ENCODE measurements around the gene AQR.
A peak's percentile ranks its signal among the peaks of the same experiment; 100 is the strongest.

AQR gene

DNA sequence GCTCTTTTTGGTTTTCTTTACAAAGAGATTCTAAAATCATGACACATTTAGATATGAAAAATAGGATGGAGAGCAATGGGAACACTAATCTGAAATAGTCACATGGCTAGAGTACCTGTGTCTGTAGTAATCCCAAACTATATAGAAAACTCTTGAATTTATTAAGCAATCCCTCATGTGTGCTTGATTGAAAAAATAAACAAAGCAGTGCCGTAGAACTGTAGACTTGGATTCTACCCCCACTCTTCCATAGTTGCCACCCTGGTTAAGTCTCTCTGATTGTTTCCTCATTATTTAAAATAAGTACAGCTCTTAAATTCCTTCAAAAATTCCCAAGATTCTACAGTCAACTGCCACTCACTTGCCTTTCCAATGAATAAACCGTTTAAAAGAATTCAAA lies 115.3 kb downstream of the AQR start:
- no peak overlapping the region for H3K4me3 ChIP-seq (ENCODE audit: low read depth, low read length)
- in situ Hi-C loops (cut with HindIII; ENCODE audit: low sequenced_read_pairs) = no loop called here
- no peak for DNase-seq (ENCODE audit: low read depth, low spot score)
- TF ChIP-seq CTCF (IDR thresholded peaks at IDR 0.05; ENCODE audit: low read depth, low read length) = no peak

GRCh38 chr15:34853001-34853758 lies 116.4 kb downstream of the AQR start:
- DNase-seq (ENCODE audit: low read depth, low spot score) = peak; percentile 11
- in situ Hi-C loops (cut with HindIII; ENCODE audit: low sequenced_read_pairs) = no loop called here
- H3K4me3 ChIP-seq (ENCODE audit: low read depth, low read length) = no peak overlapping the region
- no peak for TF ChIP-seq CTCF (IDR thresholded peaks at IDR 0.05; ENCODE audit: low read depth, low read length)

GRCh38 chr15:34851751-34852150 lies 117.8 kb downstream of the AQR start:
- DNase-seq (ENCODE audit: low read depth, low spot score) = no peak
- in situ Hi-C loops (cut with HindIII; ENCODE audit: low sequenced_read_pairs) = no loop called here
- no peak overlapping the region for H3K4me3 ChIP-seq (ENCODE audit: low read depth, low read length)
- TF ChIP-seq CTCF (IDR thresholded peaks at IDR 0.05; ENCODE audit: low read depth, low read length) = no peak

- no peak for TF ChIP-seq CTCF (IDR thresholded peaks at IDR 0.05; ENCODE audit: low read depth, low read length)
- DNase-seq (ENCODE audit: low read depth, low spot score) = no peak
- no peak overlapping the region for H3K4me3 ChIP-seq (ENCODE audit: low read depth, low read length)
- in situ Hi-C loops (cut with HindIII; ENCODE audit: low sequenced_read_pairs) = no loop called here
Measured at GRCh38 chr15:34851007-34851406, 118.5 kb downstream of the AQR start.

DNA sequence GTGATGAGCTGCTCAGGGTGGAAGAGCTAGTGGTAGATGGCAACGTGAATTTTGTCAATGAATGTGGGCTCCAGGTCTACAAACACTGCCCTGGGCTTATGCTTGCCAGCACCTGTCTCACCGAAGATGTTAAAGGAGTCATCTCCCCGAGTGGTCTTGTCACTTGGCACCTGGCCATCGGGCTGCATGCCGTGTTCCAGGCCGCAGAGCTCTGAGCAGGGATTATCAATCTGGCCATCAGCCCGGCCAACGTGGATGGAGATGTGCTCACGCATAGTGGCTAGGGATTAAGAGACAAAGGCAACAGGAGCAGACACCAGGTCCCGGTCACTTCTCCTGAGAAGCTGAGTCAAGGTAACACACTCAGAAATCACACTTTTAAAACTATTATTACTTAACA lies 119.4 kb downstream of the AQR start:
- no peak for TF ChIP-seq CTCF (IDR thresholded peaks at IDR 0.05; ENCODE audit: low read depth, low read length)
- no peak for DNase-seq (ENCODE audit: low read depth, low spot score)
- in situ Hi-C loops (cut with HindIII; ENCODE audit: low sequenced_read_pairs) = no loop called here
- H3K4me3 ChIP-seq (ENCODE audit: low read depth, low read length) = no peak overlapping the region

GRCh38 chr15:34849364-34849959 lies 120.1 kb downstream of the AQR start:
- in situ Hi-C loops (cut with HindIII; ENCODE audit: low sequenced_read_pairs) = no loop called here
- H3K4me3 ChIP-seq (ENCODE audit: low read depth, low read length) = no peak overlapping the region
- DNase-seq (ENCODE audit: low read depth, low spot score) = no peak
- no peak for TF ChIP-seq CTCF (IDR thresholded peaks at IDR 0.05; ENCODE audit: low read depth, low read length)

Measured in astrocyte of the spinal cord (primary cell).